GM10248 (cell line): Measurements from ENCODE around the gene MYT1.

Experiments
- CTCF ChIA-PET: fragments of 300-600 bp; sonication (Branson Sonifier 250); formaldehyde crosslinking; extraction: SDS; loops from one replicate; lab custom pipeline; 2021; ENCODE audit warnings: antibody characterized with exemption; lab: Yijun Ruan, JAX
- POLR2A ChIA-PET: fragments of 350-650 bp; sonication (Branson Sonifier 250); formaldehyde crosslinking; extraction: SDS; loops from one replicate; lab custom pipeline; 2020; ENCODE audit warnings: antibody characterized with exemption; lab: Yijun Ruan, JAX
- DNase-seq: peaks from one replicate; pipeline ENCODE4 v3.0.0; 2012; ENCODE audit errors: extremely low spot score
- CTCF ChIP-seq: IDR thresholded peaks from 2 replicates; pipeline ENCODE4 v1.5.1; 2012; ENCODE audit warnings: mild to moderate bottlenecking, low read depth; ENCODE audit errors: extremely low read depth, missing control alignments, control extremely low read depth

Gene MYT1

GRCh38 chr20:64210656-64211369, 46.6 kb downstream of the MYT1 start:
- TF ChIP-seq CTCF, result no peak
- ChIA-PET POLR2A (no interaction called here), CTCF (interaction anchor here (1.3 to 1.4 kb wide), 2 partner anchors 17 to 75 kb away, joined by 3 to 4 read pairs; no protein-coding TSS in a partner anchor)
- DNase-seq, result no peak

GRCh38 chr20:64211874-64212658, 47.8 kb downstream of the MYT1 start:
- no peak for DNase-seq
- POLR2A ChIA-PET, result no interaction called here
- TF ChIP-seq CTCF, result no peak
- CTCF ChIA-PET, result interaction anchor here (0.9 to 1.3 kb wide), 2 partner anchors 13 to 74 kb away, joined by 3 read pairs; no protein-coding TSS in a partner anchor

- no peak for DNase-seq
- no peak for TF ChIP-seq CTCF
- CTCF ChIA-PET, result interaction anchor here (0.8 to 1.3 kb wide), 3 partner anchors 10 to 73 kb away, joined by 3 to 4 read pairs (median 3); no protein-coding TSS in a partner anchor
- POLR2A ChIA-PET, result no interaction called here
These were observed 48.5 kb downstream of the MYT1 start for GRCh38 chr20:64212755-64213154.

- DNase-seq, result no peak
- ChIA-PET POLR2A (no interaction called here), CTCF (no interaction called here)
- TF ChIP-seq CTCF, result no peak
These were observed 49.9 kb downstream of the MYT1 start for GRCh38 chr20:64214113-64214512.

GRCh38 chr20:64214952-64215351, 50.7 kb downstream of the MYT1 start:
- ChIA-PET CTCF (no interaction called here), POLR2A (no interaction called here)
- no peak for DNase-seq
- TF ChIP-seq CTCF, result no peak

GRCh38 chr20:64216036-64216435, 51.8 kb downstream of the MYT1 start:
- DNase-seq, result no peak
- CTCF ChIA-PET, result interaction anchor here (0.7 to 1.3 kb wide), 3 partner anchors 9 to 70 kb away, joined by 3 read pairs; no protein-coding TSS in a partner anchor
- no peak for TF ChIP-seq CTCF
- POLR2A ChIA-PET, result no interaction called here
